D341Med (cell line): Measurements from ENCODE around the gene SND1.

ENCODE experiments used
- DNase-seq: peaks from one replicate; pipeline ENCODE4 v3.0.0; 2012; ENCODE audit warnings: low spot score

The SND1 gene

DNA sequence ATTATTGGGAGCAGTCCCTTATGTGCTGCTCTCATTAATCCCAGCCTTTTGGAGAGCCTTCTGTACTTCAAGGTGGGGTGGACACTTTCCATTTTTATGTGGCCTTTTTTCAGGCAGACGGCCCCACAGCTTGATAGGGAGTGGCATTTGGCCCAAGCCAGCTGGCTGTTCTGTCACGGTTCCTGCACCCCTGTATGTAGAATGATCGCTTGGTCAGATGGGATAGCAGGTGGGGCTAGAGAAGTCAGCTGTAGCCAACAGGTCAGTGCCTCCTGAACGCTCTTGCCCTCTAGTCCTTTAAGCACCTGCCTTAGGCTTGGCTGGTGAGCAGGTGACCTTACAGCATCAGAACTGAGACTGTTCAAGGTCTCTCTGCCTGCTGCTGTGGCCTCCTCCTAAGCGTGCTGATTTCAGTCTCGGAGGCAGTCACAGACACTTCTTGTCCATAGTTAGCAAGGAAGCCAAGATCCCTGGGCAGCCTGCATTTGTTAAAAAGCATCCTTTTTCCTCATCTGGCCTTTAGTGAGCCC lies 283.9 kb downstream of the SND1 start:
- no peak for DNase-seq

DNA sequence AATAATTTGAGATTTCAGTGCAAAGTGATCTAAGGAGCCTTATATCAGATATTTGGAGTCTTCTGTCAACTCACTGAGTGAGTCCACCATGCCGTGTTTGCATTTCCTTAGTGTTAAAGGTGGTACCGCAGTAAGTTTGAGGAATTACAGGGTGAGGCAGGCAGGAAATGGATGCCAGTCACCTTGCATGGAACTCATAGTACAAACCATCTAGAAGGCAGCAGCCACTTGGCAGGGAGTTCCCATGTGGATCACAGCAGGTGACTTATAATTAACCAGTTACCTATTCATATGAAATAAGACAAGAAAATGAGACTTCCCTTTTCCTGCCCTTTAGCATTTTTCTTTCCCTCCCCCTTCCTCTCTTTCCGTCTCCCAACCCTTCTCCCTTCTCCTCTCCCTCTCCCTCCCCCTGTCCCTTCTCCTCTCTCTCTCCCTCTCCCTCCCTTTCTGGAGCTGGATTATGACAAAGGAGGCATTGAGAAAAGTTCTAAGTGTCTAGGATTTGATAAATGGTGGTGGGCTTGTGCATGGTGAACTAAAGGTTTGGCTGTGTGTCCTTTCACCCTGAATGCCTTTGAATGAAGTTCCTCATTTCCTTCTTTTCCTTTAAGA lies 285.2 kb downstream of the SND1 start:
- DNase-seq = no peak

DNA sequence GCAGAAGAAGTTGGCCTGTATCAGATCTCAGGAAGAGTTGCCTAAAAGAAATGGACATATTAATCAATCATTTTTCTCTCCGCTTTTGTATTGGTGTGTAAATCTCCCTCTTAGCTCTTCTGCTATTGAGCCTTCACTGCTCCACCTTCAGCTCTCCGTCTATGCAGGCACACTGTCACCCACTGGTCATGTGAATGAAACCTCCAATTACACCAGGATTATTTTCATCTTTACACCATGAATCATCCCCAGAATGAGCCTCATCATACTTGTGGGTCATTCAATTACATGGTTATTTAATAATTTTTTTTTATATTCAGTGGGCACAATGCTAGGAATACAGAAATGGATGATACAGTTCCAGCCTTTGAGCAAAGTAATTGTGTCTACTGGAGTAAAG lies 286.6 kb downstream of the SND1 start:
- DNase-seq = no peak

DNA sequence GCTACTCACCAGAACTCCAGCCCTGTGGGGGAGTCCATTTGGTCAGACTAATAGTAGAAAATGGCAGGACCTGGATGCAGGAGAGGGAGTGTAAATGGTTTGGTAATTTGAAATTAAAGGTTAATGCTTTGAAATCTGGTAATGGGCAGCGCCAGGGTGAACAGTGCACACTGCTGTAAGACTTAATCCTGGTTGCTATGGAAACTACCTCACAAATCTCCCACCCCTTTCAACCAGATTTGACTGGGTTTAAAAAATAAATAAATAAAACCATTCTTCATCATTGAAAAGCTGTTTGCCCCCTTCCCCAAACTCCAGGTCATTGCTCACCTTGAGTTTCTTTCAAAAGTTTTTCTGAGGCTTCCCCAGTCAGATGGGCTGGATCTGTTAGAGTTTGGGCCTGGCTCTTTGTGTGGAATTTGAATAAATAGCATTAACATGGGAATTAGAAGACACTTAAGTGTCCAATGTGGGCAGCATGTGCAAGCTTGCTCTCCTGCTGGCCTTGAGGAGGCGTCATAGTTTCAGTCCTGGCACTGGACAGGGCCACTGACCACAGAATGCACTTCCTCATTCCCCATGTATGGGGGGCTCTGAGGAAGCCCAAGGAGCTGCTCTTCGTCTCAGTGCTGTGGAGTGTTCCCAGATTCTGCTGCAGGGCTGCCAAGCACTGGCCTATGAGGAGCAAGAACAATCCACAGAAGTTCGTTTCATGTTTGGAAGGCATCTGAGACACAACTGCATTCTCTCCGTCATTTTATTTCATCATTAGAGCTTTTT lies 288.6 kb downstream of the SND1 start:
- DNase-seq = peak; percentile 60

DNA sequence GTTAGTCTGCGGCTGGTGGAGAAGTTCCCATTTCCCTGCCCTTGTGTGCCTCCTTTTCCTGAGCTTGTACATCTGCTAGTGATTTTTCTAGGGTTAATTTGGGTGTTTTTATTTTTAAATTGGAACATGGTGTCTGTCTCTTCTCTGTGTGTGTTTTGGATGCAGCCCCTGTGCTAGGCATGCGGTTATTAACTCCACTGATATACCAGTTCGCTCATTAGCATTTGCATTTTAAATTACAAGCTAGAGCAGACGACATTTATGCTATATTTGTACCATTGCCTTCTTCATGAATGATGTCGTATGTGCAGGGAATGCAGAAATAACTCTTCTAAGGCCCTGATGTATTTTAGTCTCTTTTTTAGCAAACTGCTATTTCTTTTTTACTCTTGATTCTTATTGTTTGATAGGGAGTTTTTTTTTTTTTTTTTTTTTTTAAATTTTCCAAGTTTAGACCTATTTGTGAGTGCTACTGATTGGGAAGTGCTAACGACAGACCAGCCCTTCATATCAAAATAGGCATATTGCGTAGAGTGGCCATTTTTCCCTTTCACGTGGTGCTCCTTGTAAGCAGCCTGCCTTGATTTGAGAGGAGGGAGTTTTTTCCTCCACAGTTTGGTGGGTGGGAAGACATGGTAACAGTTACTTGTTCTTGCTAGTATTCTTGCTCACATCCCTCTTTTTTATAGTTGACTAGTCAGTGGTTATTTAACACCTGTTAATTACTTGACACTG lies 289.6 kb downstream of the SND1 start:
- DNase-seq = no peak

DNA sequence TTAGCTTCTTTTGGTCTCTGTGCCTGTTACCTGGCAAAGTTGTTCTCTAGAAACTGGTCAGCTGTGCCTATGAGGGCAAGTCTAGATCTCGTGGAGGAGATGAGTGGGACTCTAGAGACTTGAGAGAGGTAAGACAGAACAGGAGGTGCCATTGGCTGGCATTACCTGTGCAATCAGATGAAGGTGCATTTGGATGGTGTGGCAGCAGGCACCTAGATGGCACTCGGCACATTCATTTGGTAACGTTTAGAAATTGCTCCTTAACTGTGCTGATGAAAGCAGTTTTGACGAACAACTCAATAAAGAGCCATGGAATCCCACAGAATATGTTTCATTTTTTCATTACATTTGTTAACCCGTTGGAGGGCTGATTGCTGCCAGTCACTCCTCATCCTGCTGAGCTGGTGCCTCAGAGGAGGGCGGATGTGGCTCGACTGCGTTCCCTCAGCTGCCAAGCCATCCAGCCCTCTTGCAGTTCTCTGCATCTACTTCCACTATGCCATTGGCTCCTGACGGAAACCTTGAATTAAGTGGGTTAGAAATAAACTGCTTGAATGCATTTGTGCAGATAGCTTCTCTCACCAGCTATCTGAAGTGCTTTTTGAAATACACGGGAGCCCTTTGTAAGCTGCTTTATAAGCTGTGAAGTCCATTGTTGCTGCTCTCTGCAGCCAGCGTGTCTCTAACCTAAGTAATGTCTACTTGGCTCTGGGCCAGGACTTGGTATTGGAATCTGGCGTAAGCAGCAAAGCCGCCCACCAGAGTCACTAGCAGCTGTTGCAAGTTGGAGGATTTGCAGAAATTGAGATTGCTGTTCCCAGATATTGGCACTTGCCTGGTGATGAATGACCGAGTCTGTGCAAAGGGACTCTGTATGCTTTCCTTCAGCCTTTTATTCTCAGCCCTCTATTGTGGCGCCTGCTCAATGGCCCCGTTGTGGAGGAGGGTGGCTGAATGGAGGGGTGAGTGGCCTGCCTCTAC lies 291.8 kb downstream of the SND1 start:
- peak; percentile 80 for DNase-seq

DNA sequence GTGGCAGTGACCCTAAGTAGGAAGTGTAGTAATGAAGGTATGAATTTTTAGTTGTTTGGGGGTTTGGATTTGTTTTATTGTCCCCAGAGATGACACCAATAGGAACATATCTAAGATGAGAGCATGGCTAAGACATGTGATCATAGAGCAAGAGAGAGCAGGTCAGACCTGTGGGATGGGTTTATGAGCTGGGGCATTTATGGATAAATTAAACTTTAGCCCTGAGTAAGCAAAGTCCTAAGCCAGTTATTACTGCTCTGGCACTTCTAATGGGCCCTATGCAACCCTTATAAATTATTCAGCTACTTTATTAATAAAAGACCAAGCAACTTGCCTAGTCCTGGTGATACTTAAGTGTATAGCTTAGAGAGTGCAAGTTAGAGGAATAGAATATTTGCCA lies 294.1 kb downstream of the SND1 start:
- DNase-seq = no peak

DNA sequence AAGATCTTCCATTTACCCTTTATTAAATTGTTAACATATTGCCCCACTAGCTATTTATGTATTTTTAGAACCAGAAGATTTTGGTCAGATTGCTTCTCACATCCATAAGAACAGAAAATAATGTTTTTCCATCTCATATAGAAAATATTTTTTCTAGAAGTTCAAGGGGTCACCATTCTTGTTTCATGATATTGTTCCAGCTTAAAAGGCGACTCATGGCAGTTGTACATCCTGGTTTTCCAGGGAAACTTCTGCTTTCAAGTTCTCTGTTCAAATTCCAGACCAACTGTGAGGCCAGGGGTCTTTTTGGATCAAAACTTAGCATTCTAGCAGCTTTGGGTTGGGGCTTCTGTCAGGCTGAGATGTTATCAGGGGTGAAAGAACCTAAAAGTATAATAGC lies 294.9 kb downstream of the SND1 start:
- DNase-seq = no peak

DNA sequence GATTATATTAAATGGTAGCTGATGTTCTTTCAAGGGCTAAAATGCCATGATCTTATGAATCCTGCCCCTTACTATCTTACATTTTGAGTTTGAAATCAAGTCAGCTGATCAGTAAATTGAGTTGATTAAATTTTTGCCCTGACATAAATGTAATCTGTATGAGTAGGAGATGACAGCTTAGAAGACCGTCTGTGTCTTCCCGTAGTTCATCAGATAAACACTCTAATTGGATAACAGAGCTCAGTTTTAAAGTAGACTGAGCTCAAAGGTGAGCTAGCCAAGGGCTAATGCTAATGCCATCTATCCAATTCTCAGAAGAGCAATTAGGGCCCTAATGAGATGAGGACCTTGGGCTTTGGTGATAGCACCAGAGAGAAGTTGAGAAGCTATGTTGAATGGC lies 296.3 kb downstream of the SND1 start:
- no peak for DNase-seq

DNA sequence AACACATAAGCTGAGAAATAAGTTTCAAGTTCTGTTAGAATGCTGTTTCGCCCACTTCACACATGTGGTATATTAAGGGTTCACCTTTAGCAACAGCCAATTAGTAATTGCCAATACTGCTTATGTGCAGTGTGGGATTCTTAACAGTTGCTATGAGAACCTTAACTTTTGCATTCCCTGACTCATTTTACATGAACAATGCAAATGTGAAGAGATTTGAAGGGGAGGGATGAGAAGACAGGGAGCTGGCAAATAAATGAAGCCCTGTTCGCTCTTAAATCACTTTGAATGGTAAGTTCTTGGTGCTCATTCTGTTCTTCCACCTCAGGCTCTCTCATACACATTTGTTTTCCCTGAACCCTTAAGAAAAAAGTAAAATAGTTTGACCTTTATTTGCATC lies 296.9 kb downstream of the SND1 start:
- no peak for DNase-seq

DNA sequence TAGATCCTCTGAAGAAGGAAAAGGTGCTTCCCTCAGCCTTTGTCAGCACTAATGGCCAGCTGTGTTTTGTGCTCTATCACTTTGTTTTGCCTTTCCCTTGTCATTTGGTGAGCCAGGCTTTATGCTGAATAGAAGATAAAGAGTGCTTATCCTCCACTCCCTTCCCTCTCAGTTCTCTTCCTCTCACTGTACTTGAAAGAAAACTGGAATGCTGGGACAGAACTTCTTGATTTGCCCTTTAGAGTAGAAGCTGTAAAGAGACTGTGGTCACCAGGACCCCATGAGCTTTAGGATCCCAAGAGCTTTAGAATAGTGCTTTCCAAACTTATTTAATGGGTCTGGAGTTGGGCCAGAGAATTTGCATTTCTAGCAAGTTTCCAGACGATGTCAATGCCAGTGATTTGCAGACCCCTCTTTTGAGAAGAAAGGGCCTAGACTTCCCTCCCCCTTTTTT lies 297.8 kb downstream of the SND1 start:
- DNase-seq = no peak

DNA sequence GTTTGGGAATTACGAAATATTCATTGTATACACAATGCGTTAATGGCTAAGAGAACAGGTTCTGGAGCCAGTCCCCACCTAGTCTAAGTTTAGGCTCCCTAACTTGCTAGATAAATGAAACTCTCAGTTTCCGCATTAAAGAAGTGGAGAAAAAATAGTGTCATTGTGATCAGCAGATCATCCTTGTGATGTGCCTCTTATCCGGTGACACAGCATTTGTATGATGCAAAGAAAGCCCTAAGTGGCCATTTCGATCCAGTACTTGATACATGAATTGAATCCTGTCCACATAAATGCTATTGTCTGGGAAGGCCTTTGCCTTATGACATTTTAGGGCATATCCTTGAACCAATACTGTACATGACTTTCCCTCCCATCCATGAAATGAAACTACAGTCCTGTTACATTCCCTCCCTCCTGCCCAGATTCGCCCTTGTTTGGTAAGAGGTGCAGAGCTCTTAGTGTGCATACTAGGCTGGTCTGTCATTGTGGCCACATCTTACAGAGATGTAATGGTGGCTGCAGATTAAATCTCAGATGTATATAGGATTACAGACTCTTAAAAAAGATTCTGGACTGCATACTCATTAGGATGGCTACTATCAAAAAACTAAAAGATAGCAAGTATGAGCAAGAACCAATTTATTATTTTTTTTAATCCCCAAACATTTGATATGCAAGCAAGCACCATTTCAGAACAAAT lies 298.4 kb downstream of the SND1 start:
- no peak for DNase-seq

DNA sequence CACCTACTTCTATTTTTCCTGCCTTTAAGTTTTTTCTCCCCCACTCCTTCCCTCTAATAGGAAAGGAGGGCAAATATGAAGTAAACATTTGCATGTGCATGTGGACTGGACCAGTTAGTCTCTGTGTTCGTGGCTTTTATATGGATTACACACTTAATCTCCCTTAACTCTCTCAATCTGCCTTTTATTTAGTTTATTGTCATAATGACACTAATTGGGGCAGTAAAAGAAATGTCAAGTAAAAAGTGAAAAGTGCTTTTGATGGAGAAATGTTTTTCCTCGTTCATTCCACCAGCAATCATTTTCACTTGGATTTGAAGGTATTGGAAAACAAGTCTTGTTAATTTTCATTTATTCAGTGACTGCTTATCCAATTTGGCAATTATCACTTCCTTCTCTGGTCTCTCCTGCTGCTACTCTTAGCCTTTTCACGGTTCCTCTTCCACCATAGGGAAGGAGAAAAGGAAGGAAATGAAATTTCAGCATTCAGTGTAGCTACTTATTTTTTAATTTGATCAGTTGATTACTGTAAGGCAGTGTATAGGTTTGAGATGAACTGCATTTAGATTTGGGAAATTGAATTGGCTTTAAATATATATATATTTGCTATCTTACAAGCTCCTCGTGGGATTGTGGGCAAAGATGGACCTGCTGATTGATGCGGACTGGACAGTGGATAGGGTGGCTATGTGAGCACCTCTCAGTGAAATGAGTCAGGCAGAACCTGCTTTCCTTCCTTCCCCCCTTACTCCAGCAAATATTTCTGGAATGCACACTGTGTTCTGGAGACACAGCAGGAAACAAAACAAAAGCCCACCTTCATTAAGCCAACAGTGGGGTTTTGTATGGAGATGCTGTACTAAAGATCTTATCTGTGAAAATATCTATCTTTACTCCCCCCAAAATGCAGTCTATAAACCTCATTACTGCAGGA lies 301.7 kb downstream of the SND1 start:
- no peak for DNase-seq

DNA sequence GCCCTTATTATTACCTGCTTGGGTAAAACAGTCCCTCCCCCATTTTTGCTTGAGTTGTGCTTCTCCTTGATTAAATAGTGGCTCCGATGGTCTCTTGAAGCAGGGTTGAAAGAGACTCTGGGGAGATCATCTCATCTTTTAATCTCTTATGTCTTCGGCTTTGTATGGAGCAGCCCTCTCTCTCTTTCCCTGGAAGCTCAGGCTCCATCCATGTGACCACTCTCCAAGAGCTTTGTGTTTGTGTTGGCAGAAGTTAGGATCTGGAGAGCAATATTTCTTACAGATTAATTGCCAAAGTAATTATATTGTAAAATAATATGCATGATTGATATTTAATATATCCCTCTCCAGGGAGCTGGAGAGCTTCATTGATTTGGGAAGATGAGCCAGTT lies 302.4 kb downstream of the SND1 start:
- peak; percentile 64 for DNase-seq

DNA sequence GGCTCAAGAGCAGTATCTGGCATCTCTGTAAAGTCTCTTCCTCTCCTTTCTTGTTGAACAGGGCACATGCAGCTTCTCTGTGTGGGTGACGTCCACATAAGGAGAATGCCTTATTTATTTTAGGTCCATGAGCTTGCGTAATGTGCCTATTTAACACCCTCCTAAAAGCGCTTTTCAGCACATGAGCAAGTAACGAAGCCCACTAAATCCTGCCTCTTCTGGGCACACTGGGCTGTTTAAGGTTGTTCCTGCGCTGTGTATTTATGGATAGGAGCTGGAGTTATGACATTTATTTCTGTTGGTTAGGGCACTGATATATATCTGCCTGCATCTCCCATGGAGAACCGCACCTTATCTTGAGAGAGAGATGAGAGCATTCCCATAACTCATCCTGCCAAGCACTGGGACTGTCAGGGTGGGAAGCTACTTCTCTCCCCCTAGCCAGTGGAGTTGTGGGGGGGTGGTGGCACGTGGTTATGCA lies 303.1 kb downstream of the SND1 start:
- DNase-seq = no peak

DNA sequence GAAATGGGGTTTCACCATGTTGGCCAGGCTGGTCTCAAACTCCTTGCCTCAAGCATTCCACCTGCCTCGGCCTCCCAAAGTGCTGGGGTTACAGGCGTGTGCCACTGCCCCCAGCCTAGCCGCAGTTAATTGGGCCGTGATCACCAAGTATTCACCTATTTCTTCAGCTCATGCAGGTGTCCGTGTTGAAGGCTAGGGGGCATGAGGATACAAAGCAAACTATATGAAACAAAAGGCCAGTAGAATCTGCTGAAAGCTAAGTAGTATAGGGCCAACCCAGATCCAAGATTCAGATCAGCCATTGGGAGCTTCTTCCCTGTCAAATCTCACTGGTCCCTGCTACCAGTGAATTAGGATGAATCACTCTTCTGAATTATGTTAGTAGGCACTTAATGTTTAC lies 305.9 kb downstream of the SND1 start:
- DNase-seq = no peak

DNA sequence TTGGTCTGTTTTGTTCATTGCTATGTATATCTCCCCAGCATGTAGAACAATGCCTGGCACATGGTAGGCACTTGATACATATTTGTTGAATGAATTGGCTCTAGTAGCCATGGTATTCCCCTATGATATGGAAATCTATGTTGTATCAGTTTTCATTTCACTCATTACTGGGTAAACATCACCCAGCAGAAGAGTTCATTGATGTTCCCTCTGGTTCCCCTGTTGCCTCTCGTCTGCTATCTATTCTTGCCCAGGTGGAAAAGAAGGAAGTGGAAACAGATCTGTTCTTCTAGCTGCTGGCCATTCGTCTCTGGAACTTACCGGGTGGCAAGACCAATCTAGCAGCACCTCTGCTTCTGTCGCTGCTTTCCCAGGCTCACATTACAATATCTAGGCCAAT lies 307.8 kb downstream of the SND1 start:
- DNase-seq = no peak

DNA sequence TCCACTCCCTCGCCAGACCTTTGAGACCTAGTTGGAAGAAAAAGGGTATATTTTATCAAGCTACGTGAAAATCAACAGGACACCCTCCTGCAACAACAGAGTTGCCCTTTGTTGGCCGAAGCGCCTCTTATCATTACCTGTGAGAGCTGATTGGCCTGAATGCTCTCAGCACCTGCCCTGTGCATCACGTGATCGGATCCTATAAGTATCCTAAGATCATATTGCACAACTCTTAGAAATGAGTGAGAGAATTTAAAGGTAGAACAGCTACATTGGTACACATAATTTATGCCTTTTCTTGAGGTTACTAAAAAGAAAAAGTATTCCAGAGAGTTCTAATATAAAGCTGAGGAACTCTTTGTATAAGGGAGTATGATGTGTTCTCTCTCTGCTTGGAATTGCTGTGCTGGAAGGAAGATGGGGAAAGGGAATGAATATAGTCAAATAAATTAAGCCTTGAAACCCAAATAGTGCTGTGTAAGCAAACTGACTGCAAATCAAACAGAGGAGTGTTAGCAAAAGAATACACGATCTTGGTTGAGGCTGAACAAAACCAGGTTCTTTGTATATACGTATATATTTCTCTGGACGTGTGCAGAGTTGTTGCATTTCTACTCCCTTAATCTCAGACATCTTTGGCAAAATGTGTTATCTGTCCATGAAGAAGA lies 309.9 kb downstream of the SND1 start:
- DNase-seq = no peak
